SIG-M5 (cell line): ENCODE measurements around the gene FMN1.

Experiments
- DNase-seq: peaks from one replicate; lab custom pipeline; 2025; lab: John Stamatoyannopoulos, UW

The FMN1 gene

DNA sequence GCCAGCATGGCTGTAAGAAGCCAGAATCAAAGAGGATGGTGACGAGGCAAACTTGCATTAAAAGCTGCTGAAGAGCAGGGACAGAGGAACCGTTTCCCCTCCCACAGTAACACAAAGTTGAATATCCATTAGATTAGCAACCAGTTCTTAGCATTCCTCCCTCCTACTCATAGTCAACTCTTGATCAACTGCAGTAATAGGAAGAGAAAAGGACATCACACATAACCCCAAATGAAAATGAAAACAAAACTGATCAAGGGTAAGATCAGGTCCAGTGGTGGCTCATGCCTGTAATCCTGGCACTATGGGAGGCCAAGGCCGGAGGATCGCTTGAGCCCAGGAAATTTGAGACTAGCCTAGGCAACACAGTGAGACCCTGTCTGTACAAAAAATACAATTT is 311.6 kb downstream of the FMN1 start:
- DNase-seq: no peak

DNA sequence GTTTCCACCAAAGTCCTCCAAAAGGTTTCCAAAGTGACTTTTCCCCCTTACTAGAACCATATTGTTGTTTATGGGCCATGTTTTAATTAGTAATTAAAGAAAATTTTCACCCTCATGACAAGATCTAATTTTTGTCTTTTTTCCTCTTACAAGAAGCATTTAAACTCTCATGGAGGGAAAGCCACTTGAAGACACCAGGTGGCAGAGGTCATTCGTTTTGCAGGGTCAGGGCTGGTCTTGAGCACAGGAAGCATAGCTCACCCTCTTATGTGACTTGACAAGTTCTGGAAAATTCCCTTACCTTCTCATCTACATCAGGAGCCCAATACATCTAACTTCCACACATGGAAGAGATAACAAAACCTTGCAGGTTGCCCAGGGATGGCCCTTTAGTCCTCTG is 313.0 kb downstream of the FMN1 start:
- DNase-seq: no peak

DNA sequence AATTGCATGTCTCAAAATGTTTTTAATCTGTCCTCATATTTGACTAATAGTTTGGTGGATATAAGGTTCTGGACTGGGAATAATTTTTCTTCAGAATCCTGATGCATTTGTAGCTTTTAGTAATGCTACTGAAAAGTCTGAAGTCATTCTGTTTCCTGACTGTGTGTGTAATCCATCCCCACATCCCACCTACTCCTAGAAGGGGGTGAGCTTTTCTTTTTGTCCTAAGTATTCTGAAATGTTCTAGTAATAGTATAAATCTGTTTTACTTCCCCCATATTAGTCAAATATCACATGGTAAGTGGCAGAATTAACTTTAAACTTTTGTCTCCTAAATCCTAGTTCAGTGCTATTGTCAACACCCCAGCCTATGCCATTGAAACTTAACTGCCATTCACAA is 313.9 kb downstream of the FMN1 start:
- DNase-seq: no peak

DNA sequence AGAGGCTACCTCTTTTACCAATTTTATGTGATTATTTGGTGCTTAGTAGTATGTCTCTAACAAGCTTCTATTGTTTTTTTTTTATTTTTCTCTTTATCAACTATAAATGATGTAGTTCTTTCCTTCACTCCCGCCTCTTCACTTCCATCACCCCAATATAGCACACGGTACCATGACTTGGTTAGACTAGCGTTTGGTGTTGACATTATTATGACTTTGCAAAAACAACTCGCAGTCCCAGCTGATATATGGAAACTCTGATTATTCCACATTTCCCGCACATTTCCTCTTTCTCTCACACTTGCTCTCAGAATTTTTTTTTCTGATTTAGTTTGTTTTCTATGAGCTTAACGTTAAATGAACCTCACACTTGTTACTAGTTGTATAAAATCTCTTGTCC is 314.5 kb downstream of the FMN1 start:
- DNase-seq: no peak

DNA sequence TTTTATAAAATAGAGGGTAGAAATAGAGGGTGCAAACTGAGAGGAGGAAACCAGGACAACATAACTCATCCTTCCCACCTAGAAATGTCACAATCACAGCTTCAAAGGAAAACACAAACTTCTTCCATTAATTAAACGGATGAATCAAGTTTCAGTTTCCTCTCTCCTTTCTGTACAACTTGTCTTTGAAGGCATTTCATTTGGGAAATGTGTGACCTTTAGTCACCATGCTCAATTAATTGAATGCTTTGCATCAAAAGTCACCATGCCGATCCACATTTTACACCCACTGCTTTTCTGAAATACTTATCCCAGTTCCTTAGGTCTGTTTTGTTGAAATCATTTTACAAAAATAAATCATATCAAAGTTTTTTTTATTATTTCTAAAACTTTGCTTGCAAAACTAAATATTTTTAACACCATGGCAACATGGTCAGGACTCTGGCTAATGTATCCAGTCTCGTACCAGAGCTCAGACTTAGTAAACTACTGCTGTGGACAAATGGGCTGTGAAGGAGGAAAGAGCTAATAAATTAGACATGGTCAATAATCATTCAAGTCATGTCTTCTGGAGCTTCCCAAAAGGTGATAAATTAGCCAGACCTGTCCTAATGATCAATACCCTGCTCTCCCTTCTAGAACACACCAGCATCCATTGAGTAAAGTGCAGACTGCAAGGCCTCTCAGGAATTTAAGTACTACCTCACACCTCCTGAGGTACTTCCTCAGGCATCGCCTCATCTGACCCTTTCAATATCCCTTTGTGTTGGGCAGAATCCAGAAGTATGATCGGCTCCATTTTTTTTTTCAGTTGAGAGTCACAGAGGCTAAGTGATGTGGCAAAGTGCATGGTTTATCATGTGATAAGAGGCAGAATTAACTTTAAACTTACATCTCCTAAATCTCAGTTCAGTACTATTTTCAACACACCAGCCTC is 315.4 kb downstream of the FMN1 start:
- DNase-seq: no peak

DNA sequence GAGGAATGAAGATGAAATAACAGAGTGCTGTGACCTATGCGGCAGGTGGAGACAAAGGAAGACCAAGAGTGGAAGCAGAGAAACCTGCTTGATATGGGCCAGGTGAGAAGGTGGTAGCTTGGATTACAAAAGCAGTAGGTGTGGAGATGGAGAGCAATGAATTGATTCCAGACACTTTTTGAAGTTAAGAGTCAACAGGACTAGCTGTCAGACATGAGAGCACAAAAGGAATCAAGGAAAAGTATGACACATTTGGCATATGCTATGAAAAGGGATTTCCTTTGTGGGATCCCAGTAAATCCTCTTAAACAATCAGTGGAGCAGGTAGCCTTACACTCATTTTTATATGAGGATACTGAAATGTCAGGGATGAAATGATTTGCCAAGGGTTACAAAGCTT is 316.2 kb downstream of the FMN1 start:
- no peak for DNase-seq

DNA sequence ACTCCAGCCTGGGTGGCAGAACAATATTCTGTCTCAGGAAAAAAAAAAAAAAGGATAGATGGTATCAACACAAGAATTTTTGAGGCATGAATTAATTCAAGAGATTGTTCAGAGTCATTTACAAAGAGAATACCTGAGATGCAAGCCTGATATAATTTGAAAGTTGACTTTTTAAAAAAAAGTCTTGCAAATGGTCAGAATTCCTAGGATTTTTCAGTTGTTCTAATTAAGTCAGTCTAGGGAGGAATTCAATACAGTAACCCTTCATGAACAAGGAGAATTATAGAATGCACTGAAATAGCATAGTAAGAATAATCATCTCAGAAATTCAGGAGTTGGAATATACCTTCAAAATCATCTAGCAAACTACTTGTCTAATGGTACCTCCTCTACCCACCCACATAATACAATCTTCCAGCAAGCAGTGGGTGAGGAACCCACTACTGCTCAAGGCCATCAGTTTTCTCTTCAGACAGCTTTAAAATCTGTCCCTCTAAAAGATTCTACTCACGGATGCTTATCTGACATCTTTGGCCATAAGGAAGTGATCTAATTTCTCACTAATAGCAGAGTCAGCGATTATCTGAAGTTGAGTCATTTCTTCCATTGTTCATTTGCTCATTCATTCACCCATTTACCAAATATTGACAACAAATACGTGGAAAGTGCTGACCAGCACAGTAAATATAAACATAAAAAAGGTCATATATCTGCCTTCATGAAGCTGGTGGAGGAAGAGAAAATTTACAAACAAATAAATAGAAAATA is 317.1 kb downstream of the FMN1 start:
- DNase-seq: no peak

DNA sequence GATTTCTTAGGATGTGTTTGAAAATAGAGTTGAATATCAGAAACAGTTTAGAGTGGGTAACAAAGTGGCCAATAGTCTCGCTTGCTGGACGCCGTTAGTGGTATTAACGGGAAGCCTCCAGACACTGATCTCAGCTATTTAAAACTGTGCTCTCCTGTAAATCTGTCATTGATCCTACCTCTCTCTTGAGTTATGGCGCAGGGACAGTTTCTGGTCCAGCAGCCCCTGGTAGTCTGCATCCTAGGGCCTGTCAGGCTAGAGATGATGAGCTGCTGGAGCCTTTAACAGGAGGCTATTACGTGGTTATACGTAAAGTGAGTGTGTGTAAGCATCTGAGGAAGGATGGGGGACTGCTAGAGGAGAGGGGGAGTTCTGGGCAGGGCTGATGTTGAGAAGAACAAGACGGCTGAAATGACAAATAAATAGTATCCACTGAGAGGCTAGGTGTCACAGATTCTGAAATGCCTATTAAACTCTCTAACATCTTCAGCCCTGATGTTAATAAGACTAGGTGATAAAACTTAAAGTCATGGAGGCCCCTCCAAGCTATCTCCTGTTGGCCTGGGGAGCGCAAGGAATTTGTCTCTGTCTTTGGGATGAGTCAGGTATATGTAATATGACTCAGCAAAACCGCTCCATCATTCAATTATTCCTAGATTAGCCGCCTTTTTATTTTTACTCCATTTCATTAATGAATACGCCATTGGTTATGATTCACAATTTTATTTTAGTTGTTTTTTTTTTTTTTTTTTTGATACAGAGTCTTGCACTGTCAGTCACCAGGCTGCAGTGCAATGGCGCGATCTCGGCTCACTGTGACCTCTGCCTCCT is 321.0 kb downstream of the FMN1 start:
- DNase-seq: no peak

DNA sequence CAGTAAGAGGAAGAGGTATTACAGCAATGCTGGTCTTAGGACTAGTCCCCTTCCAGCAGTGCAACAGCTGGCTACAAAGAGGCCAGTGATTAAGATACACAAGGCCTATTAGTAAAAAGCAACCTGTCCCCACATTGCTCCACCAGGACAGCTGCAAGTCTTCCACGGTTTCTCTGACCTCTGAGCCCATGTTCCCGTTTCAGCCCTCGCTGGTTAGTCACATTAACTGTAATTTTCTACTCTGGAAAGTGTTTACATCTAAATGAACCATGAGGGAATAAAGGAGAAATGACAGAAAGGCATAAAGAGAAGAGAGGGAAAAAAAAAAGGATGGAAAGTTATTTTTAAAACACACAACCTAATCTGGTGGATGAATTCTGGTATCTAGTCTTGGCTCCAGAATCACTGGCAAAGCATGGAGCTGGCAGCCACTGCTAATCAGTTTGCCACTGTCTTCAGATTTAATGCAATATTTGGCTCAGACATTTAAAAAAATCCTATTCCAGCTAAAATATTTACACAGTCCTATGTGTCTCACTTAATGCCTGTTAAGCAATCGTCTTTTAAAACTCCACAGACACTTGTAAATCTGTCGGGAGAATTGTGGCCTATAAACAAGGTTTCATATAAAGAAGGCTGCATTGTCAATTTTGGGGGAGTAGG is 321.8 kb downstream of the FMN1 start:
- no peak for DNase-seq

DNA sequence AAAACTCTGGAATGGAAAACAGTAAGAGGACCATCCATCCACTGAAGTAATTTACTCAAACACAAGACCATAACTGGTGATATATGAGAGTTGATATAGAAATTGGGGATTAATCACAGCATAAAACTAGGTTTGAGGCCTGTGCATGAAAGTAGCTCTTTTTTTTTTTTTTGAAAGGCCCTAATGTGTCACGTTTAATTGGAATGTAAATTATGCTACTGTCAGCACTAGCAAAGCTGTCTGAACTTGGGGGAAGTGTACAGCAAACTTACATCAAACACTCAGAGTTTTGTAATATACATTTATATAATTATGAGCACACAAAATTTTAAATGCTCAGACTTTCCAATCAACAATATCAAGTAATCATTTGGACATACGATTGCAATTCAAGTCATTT is 322.6 kb downstream of the FMN1 start:
- no peak for DNase-seq

DNA sequence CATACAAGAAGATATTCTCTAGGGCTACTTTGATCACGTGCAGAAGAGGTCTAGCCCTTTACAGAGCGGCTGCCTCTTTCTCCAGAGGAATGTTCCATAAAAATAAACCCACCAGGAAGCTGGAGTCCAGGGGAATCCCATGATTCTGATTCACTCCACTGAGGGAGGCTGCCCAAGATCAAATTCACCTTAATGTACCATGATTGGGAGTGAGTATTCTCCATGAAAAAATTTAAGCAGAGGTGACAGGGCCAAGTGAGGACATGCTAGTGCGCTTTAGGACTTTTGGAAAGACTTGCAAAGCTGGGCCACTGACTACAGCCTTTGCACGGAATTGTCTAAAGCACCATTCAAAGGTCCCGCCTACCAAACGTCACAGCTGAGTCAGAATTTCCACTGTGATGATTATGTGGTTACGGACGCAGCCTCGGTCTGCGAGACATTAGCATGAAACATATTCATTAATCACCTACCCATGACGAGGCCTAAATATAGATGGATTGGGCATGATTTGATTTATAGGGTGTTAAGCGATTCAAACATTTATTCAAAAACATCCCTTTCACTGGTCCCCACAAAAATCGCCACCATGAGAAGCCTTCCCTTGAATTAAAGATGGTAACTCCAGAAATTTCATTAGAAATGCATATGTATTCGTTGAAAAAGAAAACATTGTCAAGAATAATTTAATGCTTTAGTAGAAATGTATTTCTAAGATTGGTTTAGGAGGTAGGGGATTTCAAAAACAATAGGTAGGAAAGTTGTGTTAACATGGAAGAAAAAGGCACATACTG is 324.1 kb downstream of the FMN1 start:
- DNase-seq: no peak

DNA sequence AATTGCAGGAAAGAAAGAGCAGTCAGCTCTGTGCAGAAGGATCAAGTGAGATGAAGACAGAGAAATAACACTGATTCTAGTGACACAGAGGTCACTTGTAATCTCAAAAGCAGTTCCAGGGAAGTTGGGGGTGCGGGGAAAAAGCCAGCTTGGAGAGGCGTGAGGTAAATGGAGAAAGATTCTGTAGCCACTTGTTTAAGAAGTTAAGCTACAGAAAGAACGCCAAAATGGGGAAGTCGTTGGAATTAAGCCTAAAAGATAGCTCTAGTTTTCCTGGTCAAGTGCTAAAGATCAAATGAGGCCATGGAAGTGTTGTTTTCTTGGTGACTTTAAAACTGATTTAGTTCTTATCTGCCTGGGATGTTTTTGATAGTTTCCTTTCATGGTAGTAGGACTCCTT is 324.7 kb downstream of the FMN1 start:
- no peak for DNase-seq

DNA sequence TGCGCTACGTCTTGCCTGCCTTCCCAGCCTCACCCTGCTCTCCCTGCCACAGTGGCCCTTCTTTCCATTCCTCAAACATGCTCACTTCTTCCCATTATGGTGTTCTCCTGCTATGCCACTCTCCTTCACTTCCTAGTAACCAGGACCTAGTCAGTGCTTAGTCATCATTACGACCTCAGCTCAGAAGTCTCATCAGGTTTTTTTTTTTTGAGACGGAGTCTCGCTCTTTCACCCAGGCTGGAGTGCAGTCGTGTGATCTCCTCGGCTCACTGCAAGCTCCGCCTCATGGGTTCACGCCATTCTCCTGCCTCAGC is 327.2 kb downstream of the FMN1 start:
- no peak for DNase-seq

DNA sequence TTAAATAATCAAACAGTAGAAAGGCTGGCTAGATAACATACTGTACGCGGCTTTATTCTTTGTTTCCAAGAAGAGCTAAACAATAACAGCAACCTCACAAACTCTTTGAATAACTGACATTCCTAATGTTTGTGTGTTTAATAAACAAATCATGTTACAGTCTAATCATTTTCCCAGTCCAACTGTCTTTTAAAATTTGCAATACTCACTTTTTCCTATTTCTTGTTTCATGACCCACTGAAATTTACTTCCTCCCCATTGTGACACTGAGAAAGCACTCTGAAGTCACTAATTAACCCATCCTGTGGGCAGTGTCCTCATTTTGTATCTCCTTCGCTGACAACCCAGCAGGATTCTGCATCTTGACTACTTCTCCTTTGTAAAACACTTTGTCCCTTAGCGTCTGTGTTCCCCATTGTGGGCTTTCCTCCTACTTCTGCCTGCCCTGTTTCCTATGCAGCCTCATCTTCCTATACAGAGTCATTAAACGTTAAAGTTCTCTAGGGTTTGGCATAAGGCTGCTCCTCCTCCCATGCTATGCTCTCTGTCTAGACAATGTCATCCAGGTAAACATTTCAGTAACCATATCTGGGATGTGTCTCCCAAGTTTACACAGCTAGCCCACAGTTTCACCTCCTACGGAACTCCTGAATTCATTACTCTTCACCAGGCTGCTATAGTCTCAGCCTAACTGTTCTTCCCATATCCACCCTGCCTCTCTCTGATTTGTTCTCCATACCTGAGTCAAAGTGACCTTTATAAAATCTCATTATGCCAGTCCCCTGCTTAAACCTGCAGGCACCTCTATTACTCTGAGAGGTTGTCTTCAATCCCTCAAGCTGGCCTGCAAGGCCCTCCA is 327.8 kb downstream of the FMN1 start:
- no peak for DNase-seq

DNA sequence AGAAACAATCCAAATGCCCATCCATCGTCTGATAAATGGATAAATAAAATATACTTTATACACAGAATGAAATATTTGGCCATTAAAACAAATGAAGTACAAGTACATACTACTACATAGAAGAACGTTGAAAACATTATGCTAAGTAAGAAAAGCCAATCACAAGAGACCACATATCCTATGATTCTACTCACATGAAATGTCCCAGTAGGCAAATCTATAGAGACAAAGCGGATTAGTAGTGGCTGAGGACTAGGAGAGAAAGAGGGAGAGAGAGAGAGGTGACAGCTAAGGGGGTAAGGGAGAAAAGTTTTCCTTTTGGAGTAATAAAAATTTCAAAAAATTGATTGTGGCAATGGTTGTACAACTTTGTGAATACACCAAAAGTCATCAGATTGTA is 329.7 kb downstream of the FMN1 start:
- DNase-seq: no peak

DNA sequence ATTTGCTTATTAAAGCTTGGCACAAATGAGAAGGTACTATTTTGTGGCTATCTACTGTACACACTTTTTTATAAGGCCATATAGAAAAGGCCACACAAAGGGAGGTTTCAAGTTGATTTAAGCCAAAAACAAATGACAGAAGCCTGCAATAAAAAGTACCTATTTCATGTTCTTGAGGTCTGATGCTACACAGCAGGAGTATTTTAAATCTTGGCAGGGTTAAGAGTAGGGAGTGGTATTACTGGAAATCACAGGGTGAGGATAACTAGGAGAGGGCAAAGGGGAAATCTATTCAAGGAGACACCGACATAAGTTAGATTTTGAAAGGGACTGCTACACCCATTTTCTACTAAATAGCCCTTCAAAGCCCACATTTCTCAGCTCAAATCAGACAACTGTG is 330.5 kb downstream of the FMN1 start:
- no peak for DNase-seq

DNA sequence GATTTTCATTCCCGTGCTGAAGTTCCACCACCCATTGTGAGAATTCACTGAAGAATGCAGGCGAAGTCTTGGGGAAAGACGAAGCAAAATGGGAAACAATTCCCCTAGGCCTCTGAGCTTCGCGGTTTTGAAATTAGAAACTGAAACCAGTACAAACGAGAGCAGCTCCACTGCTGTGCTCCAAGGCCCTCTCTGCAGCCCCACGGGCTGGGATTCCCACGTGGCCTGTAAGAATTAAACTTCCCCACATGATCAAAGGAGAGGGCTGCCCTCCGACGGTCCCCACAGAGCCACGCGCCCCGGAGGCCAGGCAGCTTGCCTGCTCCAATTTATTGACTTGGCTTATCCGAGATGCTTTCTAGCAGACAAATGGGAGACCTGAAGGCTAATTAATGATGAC is 332.8 kb downstream of the FMN1 start:
- DNase-seq: no peak

DNA sequence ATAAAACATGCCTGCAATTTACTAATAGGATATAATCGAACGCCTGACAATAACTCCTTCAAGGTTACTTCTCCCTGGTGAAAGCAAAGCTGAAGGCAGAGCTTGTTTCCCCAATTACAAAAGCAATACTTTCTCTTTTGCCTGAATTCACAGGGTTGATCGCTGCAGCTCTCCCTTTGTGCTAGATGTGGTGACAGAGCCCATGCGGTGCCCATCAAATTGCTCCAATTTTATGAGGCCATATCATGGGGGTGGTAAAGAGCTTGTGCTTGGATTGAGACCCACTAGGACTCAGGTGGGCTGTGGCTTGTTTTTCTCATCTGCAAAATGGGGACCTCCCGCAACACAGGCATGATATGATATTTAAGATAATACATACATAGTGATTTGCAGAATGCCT is 333.3 kb downstream of the FMN1 start:
- DNase-seq: no peak

DNA sequence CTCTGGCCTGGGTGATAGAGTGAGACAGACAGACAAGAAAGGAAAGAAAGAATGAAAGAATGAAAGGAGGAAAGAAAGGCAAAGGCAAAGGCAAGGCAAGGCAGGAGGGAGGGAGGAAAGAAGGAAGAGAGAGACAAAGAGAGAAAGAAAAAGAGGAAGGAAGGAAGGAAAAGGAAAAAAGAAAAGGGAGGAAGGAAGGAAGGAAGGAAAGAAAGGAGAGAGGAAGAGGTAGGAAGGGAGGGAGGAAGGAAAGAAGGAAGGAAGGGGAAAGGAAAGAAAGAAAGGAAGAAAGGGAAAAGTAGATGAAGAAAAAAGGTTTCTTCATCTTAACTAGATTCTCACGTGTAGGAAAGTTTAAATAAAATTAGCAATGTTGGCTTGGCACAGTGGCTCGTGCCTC is 334.5 kb downstream of the FMN1 start:
- no peak for DNase-seq

DNA sequence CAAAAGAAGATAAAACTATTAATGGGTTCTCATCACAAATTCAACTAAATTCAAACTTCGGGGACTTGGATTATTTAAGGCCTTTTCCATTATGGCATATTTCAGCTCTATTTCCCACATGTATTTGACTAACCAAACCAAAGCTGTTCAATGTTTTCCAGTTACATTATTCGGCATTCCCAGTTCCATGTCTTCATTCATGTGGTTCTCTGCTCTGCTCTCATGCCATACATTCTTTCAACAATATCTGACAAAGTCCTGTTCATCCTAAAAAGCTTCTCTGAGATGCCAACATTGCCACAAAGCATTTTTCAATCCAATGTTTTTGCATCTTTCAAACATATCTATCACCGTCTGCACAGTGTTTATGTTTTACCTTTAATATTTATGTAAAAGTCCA is 335.3 kb downstream of the FMN1 start:
- DNase-seq: no peak
